B cell (primary cell): ENCODE measurements around the gene MRPS34.

Experiments used
- CTCF ChIP-seq: fragments of 200-600 bp; IDR thresholded peaks from one replicate; pipeline ENCODE4 v1.8.0; 2022; ENCODE audit warnings: antibody characterized with exemption, mild to moderate bottlenecking
- EZH2 ChIP-seq: IDR thresholded peaks from 2 replicates; pipeline ENCODE4 v1.6.1; 2012; ENCODE audit warnings: borderline replicate concordance, low read depth, mild to moderate bottlenecking, moderate library complexity, low read length; ENCODE audit not compliant: insufficient read depth, poor library complexity, severe bottlenecking

- no peak for TF ChIP-seq CTCF
- no peak for TF ChIP-seq EZH2
These were observed 43.7 kb upstream of the MRPS34 start for GRCh38 chr16:1816396-1817275.
